Measurements from ENCODE around the gene KCNK4.

KCNK4 gene

GRCh38 chr11:64324692-64325469, 33.8 kb downstream of the KCNK4 start:
- DNase-seq (ENCODE audit: low read depth in 2 of 2) = no peak

- no peak for DNase-seq (ENCODE audit: low read depth in 2 of 2)
Observed at GRCh38 chr11:64327375-64327774, 36.3 kb downstream of the KCNK4 start.

- DNase-seq (ENCODE audit: low read depth in 2 of 2) = no peak
Observed at GRCh38 chr11:64327993-64328392, 36.9 kb downstream of the KCNK4 start.

- DNase-seq (ENCODE audit: low read depth in 2 of 2) = no peak
Observed at GRCh38 chr11:64330888-64331287, 39.8 kb downstream of the KCNK4 start.

GRCh38 chr11:64331569-64332371, 40.7 kb downstream of the KCNK4 start:
- DNase-seq (ENCODE audit: low read depth in 2 of 2) = peak; percentile 81 to 82

- DNase-seq (ENCODE audit: low read depth in 2 of 2) = no peak
Observed at GRCh38 chr11:64333556-64333955, 42.5 kb downstream of the KCNK4 start.

- DNase-seq (ENCODE audit: low read depth in 2 of 2) = peak; percentile 66 to 68
Observed at GRCh38 chr11:64334764-64335735, 43.9 kb downstream of the KCNK4 start.

- DNase-seq (ENCODE audit: low read depth in 2 of 2) = no peak
Observed at GRCh38 chr11:64337538-64338249, 46.6 kb downstream of the KCNK4 start.

- no peak for DNase-seq (ENCODE audit: low read depth in 2 of 2)
Observed at GRCh38 chr11:64338716-64339115, 47.6 kb downstream of the KCNK4 start.

GRCh38 chr11:64339286-64339685, 48.2 kb downstream of the KCNK4 start:
- DNase-seq (ENCODE audit: low read depth in 2 of 2) = no peak

- peak; percentile 76 to 77 for DNase-seq (ENCODE audit: low read depth in 2 of 2)
Observed at GRCh38 chr11:64339754-64340408, 48.8 kb downstream of the KCNK4 start, which contains the start of gene CCDC88B. Gene CCDC88B (plus strand): TSS chr11:64340204. CDS start chr11:64340267, 63 bp downstream.

GRCh38 chr11:64340671-64341335, 49.7 kb downstream of the KCNK4 start:
- peak; percentile 67 to 71 for DNase-seq (ENCODE audit: low read depth in 2 of 2)

- DNase-seq (ENCODE audit: low read depth in 2 of 2) = no peak
Observed at GRCh38 chr11:64341429-64341828, 50.3 kb downstream of the KCNK4 start.

- DNase-seq (ENCODE audit: low read depth in 2 of 2) = peak; percentile 85 to 89
Observed at GRCh38 chr11:64341851-64342791, 51.0 kb downstream of the KCNK4 start.

- DNase-seq (ENCODE audit: low read depth in 2 of 2) = no peak
Observed at GRCh38 chr11:64342869-64343745, 52.0 kb downstream of the KCNK4 start.

- no peak for DNase-seq (ENCODE audit: low read depth in 2 of 2)
Observed at GRCh38 chr11:64343767-64344559, 52.9 kb downstream of the KCNK4 start.

GRCh38 chr11:64344787-64345186, 53.7 kb downstream of the KCNK4 start:
- DNase-seq (ENCODE audit: low read depth in 2 of 2) = no peak

All from stimulated activated CD8-positive, alpha-beta memory T cell treated with anti-CD3 and anti-CD28 coated beads, Interleukin-15, amount 100 ng/mL, for 48 hours (primary cell).